GM19099 (cell line): ENCODE measurements around the gene EPC2.

ENCODE experiments used
- POLR2A ChIP-seq: IDR thresholded peaks from 3 replicates; pipeline ENCODE4 v1.6.1; 2011; ENCODE audit warnings: low read depth; ENCODE audit not compliant: insufficient read length; ENCODE audit errors: extremely low read depth

Gene EPC2

DNA sequence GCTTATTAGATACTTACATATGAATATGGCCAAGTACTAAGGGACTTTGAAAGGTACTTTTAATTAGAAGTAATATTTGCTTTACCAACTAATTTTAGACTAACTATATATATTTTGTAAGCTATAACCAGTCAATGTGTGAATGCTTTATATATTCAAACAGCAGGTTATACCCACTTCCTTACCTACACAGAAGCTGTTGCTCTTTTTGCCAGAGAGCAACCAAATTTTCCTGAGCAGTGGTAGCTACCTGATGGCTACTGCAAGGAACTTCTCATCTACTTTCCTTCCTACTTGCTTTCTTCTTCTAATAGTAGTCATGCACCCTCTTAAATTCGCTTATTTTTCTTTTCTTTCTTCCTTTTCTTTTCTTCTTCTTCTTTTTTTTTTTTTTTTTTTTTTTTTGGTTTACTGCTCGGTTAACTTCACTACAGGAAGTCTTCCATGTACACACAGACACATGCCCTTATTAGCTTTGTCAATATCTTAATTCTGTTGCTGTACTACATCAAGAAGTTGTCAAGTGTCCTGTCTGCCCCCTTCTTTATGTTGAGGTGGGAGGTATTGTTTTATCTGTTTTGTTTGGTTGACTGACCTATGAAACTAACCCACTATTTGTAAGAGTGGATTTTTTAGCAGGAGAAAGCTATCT, 95.0 kb downstream of the EPC2 start:
- no peak for TF ChIP-seq POLR2A

DNA sequence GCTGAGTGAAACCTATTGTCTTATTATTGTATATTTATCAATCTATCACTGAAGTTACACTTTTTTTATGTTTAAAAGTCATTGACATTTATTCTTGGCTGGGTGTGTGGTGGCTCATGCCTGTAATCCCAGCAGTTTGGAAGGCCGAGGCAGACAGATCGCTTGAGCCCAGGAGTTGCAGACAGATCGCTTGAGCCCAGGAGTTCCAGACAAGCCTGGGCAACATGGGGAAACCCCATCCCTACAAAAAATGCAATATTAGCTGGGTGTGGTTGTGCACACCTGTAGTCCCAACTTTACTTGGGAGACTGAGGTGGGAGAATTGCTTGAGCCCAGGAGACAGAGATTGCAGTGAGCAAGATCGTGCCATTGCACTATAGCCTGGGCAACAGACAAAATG, 97.8 kb downstream of the EPC2 start:
- TF ChIP-seq POLR2A = no peak

DNA sequence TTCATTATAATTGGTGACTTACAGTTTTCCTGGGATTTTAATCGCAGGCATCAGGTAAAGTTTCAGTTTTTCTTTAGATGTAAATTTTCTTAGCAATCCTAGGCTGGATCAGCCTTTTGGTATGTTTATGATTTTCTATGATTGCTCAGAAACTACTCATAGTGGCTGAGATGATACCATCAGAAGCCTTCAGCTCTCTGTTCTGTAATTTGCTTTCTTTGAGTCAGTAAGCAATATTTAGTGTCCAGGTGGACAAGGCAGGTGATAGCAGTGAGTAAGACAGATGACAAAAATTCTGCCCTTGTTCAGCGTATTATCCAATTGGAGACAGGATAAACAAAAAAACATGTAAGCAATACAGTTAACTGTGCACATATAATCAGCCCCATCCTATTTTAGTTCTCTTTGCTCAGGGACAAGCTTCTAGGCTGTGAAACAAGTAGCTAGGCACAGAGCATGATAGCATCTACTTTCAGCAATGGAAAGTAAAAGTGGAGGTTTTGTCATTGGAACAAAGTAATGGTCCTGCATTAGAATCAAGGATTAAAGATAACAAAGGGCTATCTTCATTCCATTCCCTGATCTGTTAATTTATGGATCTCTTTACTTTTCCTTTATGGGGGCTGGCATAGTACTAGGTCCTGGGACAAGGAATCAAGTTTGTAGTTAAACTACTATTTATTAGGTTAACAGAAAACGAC, 100.8 kb downstream of the EPC2 start:
- TF ChIP-seq POLR2A = no peak

GRCh38 chr2:148746973-148747372, 102.4 kb downstream of the EPC2 start:
- TF ChIP-seq POLR2A = no peak

GRCh38 chr2:148751907-148752306, 107.4 kb downstream of the EPC2 start:
- TF ChIP-seq POLR2A = no peak

DNA sequence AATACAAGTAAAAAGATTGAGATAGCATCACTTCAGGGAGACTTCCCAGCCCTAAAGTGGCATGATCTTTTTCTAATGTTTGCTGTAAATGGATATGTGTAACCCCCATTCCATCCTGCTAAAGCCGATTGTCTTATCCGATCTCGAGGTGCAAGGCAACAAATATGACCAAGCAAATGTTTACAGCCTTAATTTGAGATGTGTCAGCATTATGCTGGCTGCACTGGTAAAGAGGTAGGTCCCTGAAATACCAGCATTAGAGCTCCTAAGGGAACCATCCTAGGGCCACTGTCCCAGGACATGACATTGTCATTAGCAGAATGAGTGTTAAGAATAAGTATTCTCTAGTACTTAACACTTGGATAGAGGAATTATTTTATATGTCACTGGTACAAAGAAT, 108.4 kb downstream of the EPC2 start:
- no peak for TF ChIP-seq POLR2A

DNA sequence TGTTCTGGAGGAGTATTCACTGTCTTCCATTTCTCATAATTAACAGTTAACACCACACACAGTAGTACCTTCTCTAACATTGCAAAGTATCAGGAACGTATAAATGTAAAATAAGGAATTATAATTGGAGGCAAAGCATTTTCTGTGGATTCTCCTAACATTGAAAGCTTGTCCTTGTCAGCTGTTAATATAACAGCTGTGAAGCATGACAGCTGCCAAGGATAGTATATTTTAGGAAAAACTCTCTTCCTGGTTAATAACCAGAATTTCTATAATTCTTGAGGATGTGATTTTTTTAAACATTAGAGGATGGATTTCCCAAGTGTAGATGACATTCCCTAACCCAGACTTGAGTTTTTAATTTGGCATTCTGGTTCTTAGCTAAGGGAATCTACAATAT, 110.3 kb downstream of the EPC2 start:
- TF ChIP-seq POLR2A = no peak

GRCh38 chr2:148756292-148756975, 111.9 kb downstream of the EPC2 start:
- no peak for TF ChIP-seq POLR2A

DNA sequence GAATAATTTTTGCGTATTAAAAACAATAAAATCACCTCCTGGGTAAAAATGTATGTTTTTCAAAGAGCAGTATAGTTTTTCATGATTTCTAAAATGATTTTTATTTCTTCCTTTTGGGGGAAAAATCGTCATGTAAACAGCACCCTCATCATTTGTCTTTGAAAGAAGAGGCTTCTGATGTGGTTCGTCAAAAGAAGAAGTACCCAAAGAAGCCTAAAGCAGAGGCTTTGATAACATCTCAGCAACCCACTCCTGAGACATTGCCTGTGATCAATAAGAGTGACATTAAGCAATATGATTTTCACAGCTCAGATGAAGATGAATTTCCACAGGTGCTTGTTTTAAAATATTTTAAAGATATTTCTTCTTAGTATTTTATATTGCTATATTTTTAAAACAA, 120.3 kb downstream of the EPC2 start:
- no peak for TF ChIP-seq POLR2A

GRCh38 chr2:148770047-148770446, 125.5 kb downstream of the EPC2 start:
- no peak for TF ChIP-seq POLR2A

- no peak for TF ChIP-seq POLR2A
Measured at GRCh38 chr2:148781544-148781943, 137.0 kb downstream of the EPC2 start.

GRCh38 chr2:148789059-148789458, 144.5 kb downstream of the EPC2 start:
- no peak for TF ChIP-seq POLR2A

GRCh38 chr2:148794558-148794957, 150.0 kb downstream of the EPC2 start:
- TF ChIP-seq POLR2A = no peak

DNA sequence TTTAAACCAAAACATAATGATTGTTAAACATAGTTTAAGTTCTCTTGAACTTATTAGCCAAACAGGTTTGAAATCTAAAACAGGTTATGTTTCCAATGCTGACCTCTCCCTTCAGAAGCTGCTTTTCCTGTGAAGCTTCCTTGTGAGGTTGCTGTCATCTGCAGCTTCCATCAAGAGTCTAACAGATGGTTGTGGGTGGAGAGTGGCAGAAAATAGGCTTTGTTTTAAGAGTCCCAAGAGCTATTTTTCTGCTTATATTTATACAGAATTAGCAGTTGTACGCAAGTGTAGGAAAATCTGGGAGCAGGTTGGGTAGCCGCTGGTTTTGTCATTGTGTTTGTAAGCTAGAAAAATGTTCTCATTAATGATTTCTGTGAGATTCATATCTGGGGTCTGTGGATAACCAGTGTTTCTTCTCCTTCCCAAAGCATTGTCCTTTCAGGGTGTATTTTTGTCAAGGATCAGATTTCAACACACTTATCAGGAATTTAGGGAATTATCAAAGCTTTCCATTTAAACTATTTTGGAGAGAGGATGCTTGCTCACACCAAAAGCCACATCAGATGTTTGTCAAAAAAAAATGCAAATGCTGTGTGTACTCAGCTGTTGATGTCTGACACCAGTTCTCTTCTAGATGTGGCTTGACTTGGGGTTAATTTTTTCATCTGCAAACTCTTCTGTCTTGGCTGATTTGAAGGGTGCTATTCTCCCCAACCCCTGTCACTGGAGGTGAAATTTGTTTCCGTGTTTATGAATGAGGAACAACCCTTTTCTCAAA, 152.4 kb downstream of the EPC2 start:
- no peak for TF ChIP-seq POLR2A
